Motor neuron (in vitro differentiated cells): ENCODE data around the gene MAPRE2. TPM values are rescaled to one million over a fixed set of nuclear protein-coding genes. Genes with fewer than 3 reads are reported as not detected.

ENCODE experiments used
- total RNA-seq, 8 experiments: library from RNA; unstranded; fragments of 300-600 nt; gene quantifications; 2 replicates each; pipeline versions ENCODE4 v1.2.3 to v1.2.4, GENCODE V29; 2022

The MAPRE2 gene
- total RNA-seq, 8 experiments from 2014 or later = 24.7 to 88.2 (median 67.2) TPM

Other genes starting within 250 kb of the MAPRE2 start
- gene ZNF397, start 199.6 kb downstream of the MAPRE2 start, total RNA-seq = 10 to 100 TPM; 24.1 to 52.5 (median 39.2) TPM
- gene ZSCAN30, start 248.8 kb downstream of the MAPRE2 start, total RNA-seq = 10 to 100 TPM; 10.3 to 29.5 (median 23.5) TPM